Omental fat pad (tissue), 4 donors: ENCODE measurements around the gene MOSPD3. TPM values are rescaled to one million over a fixed set of nuclear protein-coding genes. Genes with fewer than 3 reads are reported as not detected.

Source experiments
- ATAC-seq: fragments of 150-250 bp; one replicate; pipeline ENCODE4 v1.9.1; 2016; ENCODE audit warnings: mild to moderate bottlenecking, moderate library complexity; ENCODE audit not compliant: low FRiP score
- DNase-seq: peaks from one replicate; pipeline ENCODE4 v3.0.0-alpha.2; 2019; ENCODE audit warnings: low spot score
- total RNA-seq, 4 donors: library from RNA; depleted of rRNA; stranded (reverse); fragments of >200 nt; gene quantifications; one replicate each; pipeline ENCODE4 v1.1.0, GENCODE V29; 2016
- TF ChIP-seq, protein P1 (sequence below), 3 donors: fragments of 450-650 bp; IDR thresholded peaks; one replicate each; pipeline ENCODE4 v1.5.1; 2016 to 2017; ENCODE audit warnings: antibody characterized with exemption in 3 of 3, mild to moderate bottlenecking in 3 of 3, moderate library complexity in 2 of 3

Gene MOSPD3
- total RNA-seq, 4 donors from 2014 or later, result 5.4 to 8.9 (median 7.2) TPM

GRCh38 chr7:100614308-100614861 lies 2.0 kb downstream of the MOSPD3 start:
- ATAC-seq (no peak), DNase-seq (no peak)
- TF ChIP-seq, protein P1, sequence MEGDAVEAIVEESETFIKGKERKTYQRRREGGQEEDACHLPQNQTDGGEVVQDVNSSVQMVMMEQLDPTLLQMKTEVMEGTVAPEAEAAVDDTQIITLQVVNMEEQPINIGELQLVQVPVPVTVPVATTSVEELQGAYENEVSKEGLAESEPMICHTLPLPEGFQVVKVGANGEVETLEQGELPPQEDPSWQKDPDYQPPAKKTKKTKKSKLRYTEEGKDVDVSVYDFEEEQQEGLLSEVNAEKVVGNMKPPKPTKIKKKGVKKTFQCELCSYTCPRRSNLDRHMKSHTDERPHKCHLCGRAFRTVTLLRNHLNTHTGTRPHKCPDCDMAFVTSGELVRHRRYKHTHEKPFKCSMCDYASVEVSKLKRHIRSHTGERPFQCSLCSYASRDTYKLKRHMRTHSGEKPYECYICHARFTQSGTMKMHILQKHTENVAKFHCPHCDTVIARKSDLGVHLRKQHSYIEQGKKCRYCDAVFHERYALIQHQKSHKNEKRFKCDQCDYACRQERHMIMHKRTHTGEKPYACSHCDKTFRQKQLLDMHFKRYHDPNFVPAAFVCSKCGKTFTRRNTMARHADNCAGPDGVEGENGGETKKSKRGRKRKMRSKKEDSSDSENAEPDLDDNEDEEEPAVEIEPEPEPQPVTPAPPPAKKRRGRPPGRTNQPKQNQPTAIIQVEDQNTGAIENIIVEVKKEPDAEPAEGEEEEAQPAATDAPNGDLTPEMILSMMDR (IDR thresholded peaks at IDR 0.05), result no peak

GRCh38 chr7:100620239-100620638 lies 7.9 kb downstream of the MOSPD3 start:
- DNase-seq (no peak), ATAC-seq (no peak)
- TF ChIP-seq, protein P1 (IDR thresholded peaks at IDR 0.05), result no peak

DNA sequence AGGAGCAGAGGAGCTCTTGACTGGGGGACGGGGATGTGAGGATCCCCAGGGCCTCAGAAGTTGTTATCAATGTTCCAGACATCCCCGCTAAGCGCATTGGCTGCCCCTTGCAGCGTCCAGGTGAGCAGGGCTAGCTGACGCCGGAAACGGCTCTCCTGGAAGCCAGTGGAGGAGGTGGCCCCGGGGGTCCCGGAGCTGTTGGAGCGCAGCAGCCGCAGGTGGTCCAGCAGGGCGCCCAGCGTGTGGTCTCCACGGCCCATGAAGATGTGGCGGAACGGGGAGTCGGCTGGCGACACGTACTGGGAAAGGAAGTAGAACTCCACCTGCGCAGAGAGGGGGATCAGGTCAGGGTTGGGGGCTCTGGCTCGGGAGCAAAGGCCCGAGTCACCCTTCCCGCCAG lies 8.5 kb downstream of the MOSPD3 start:
- TF ChIP-seq, protein P1 (IDR thresholded peaks at IDR 0.05), result no peak
- ATAC-seq (no peak), DNase-seq (no peak)

GRCh38 chr7:100621554-100621953 lies 9.2 kb downstream of the MOSPD3 start:
- TF ChIP-seq, protein P1 (IDR thresholded peaks at IDR 0.05), result no peak
- DNase-seq (no peak), ATAC-seq (no peak)

GRCh38 chr7:100623951-100624824 lies 11.8 kb downstream of the MOSPD3 start:
- no peak for DNase-seq
- TF ChIP-seq, protein P1 (IDR thresholded peaks at IDR 0.05), result no peak
- no peak for ATAC-seq

- TF ChIP-seq, protein P1 (IDR thresholded peaks at IDR 0.05), result no peak
- ATAC-seq (no peak), DNase-seq (no peak)
Observed at GRCh38 chr7:100626055-100626454, 13.7 kb downstream of the MOSPD3 start.
